ENCODE results near the gene GPX7.

GPX7 gene

GRCh38 chr1:52632732-52633290 is 30.6 kb downstream of the GPX7 start, which contains the start of gene SHISAL2A:
SHISAL2A (plus strand) TSS chr1:52633168; CDS start chr1:52633494, 326 bp downstream.
- Histone ChIP-seq H3K9me3 (ENCODE audit: insufficient read depth, low read depth, low read length) (no peaks in the 10 kb centered on the region), H3K27me3 (ENCODE audit: insufficient read depth, low read length) (peaks cover 59% of the 10 kb centered on the region), H3K4me3 (ENCODE audit: low read length) (peak within 1 kb of the TSS; percentile 49; the same call in 1 of the 2 replicates), H3K4me1 (ENCODE audit: insufficient read depth, low read length) (peaks cover 5% of the 10 kb centered on the region; the same call in 1 of the 2 replicates), H3K27ac (ENCODE audit: low read length) (no peak within 1 kb of the TSS), H3K36me3 (ENCODE audit: insufficient read depth, low read depth, low read length) (no peaks in the 10 kb centered on the region), H3K9ac (ENCODE audit: low read depth, low read length) (peak within 1 kb of the TSS; percentile 53; the same call in 1 of the 2 replicates)

DNA sequence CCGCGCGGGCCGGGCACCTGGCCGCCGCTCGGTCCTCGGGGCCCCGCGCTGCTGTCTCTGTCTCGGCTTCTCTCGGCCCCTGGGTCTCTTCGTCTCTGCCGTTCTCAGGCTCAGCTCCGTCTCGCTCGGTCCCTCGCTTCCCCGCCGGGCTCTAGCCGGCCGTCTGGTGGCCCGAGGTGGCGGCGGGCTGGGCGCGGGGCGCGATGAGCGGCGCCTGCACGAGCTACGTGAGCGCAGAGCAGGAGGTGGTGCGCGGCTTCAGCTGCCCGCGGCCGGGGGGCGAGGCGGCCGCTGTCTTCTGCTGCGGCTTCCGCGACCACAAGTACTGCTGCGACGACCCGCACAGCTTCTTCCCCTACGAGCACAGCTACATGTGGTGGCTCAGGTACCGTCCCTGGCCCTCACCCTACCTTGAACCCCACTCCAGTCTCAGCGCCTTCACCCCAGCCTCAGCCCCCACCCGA is 31.2 kb downstream of the GPX7 start:
- Histone ChIP-seq H3K27ac (ENCODE audit: low read length) (no peak overlapping the region), H3K4me3 (ENCODE audit: low read length) (peak overlapping the region; percentile 49; the same call in 1 of the 2 replicates), H3K9me3 (ENCODE audit: insufficient read depth, low read depth, low read length) (no peaks in the 10 kb centered on the region), H3K4me1 (ENCODE audit: insufficient read depth, low read length) (peaks cover 5% of the 10 kb centered on the region; the same call in 1 of the 2 replicates), H3K27me3 (ENCODE audit: insufficient read depth, low read length) (peaks cover 59% of the 10 kb centered on the region), H3K9ac (ENCODE audit: low read depth, low read length) (no peak overlapping the region), H3K36me3 (ENCODE audit: insufficient read depth, low read depth, low read length) (no peaks in the 10 kb centered on the region)

DNA sequence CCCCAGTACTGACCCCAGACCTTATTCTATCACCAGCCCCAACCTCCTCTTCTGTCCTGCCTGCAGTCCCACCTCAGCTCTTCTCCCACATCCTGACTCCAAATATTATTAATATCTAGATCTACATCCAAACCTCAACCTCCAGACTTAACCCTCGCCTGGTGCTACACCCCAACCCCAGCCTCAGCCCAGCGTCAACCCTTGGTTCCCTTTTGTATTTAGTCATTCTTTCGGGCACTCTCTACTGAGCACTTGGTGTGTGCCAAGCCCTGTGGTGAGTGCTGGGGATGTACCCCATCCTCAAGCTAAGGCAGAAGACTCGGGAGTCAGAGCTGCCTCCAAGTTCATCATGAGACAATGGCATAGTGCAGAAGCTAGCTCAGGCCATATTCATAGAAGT is 31.9 kb downstream of the GPX7 start:
- H3K9ac ChIP-seq (ENCODE audit: low read depth, low read length), result no peak overlapping the region
- no peaks in the 10 kb centered on the region for H3K36me3 ChIP-seq (ENCODE audit: insufficient read depth, low read depth, low read length)
- H3K4me1 ChIP-seq (ENCODE audit: insufficient read depth, low read length), result peaks cover 5% of the 10 kb centered on the region; the same call in 1 of the 2 replicates
- no peaks in the 10 kb centered on the region for H3K9me3 ChIP-seq (ENCODE audit: insufficient read depth, low read depth, low read length)
- H3K27me3 ChIP-seq (ENCODE audit: insufficient read depth, low read length), result peaks cover 59% of the 10 kb centered on the region
- no peak overlapping the region for H3K27ac ChIP-seq (ENCODE audit: low read length)
- no peak overlapping the region for H3K4me3 ChIP-seq (ENCODE audit: low read length)

DNA sequence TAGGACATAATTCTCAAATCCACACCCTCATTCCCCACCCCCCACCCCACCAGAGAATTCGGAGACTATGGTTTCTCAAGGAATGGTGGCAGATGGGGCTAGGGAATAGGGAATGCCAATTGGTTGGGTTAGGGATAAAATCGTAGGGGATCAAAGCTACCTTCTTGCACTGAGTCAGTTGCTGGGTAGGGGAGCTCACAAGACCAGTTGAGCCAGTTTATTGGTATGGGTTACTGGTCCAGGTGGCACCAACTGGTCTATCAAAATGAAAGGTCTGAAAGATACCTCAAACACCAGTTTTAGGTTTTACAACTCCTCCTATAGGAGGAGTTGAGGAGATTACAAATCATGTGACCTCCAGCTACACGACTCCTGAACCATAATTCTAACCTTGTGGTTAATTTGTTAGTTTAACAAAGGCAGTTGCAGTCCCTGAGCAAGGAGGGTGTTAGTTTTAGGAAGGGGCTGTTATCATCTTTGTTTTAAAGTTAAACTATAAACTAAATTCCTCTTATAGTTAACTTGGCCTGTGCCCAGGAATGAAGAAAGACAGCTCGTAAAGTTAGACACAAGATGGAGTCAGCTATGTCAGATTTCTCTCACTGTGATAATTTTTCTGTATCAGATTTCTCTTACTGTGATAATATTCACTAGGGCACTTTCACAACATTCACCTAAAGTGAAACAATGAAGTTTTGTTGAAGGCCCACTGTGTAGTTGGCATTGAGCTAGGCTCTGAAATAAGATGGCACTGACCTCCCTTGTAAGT is 33.3 kb downstream of the GPX7 start:
- no peak overlapping the region for H3K9ac ChIP-seq (ENCODE audit: low read depth, low read length)
- H3K27me3 ChIP-seq (ENCODE audit: insufficient read depth, low read length), result peaks cover 54% of the 10 kb centered on the region
- no peaks in the 10 kb centered on the region for H3K36me3 ChIP-seq (ENCODE audit: insufficient read depth, low read depth, low read length)
- H3K9me3 ChIP-seq (ENCODE audit: insufficient read depth, low read depth, low read length), result no peaks in the 10 kb centered on the region
- no peak overlapping the region for H3K27ac ChIP-seq (ENCODE audit: low read length)
- no peak overlapping the region for H3K4me3 ChIP-seq (ENCODE audit: low read length)
- peaks cover 5% of the 10 kb centered on the region; the same call in 1 of the 2 replicates for H3K4me1 ChIP-seq (ENCODE audit: insufficient read depth, low read length)

GRCh38 chr1:52636721-52637695 is 34.8 kb downstream of the GPX7 start:
- Histone ChIP-seq H3K9ac (ENCODE audit: low read depth, low read length) (no peak overlapping the region), H3K27ac (ENCODE audit: low read length) (no peak overlapping the region), H3K4me1 (ENCODE audit: insufficient read depth, low read length) (peaks cover 5% of the 10 kb centered on the region; the same call in 1 of the 2 replicates), H3K27me3 (ENCODE audit: insufficient read depth, low read length) (peaks cover 39% of the 10 kb centered on the region), H3K4me3 (ENCODE audit: low read length) (no peak overlapping the region), H3K36me3 (ENCODE audit: insufficient read depth, low read depth, low read length) (no peaks in the 10 kb centered on the region), H3K9me3 (ENCODE audit: insufficient read depth, low read depth, low read length) (no peaks in the 10 kb centered on the region)

- Histone ChIP-seq H3K4me1 (ENCODE audit: insufficient read depth, low read length) (peaks cover 3% of the 10 kb centered on the region; the same call in 1 of the 2 replicates), H3K9ac (ENCODE audit: low read depth, low read length) (no peak overlapping the region), H3K9me3 (ENCODE audit: insufficient read depth, low read depth, low read length) (no peaks in the 10 kb centered on the region), H3K27ac (ENCODE audit: low read length) (no peak overlapping the region), H3K27me3 (ENCODE audit: insufficient read depth, low read length) (peaks cover 30% of the 10 kb centered on the region), H3K4me3 (ENCODE audit: low read length) (no peak overlapping the region), H3K36me3 (ENCODE audit: insufficient read depth, low read depth, low read length) (no peaks in the 10 kb centered on the region)
Measured at GRCh38 chr1:52637946-52638345, 35.8 kb downstream of the GPX7 start.

DNA sequence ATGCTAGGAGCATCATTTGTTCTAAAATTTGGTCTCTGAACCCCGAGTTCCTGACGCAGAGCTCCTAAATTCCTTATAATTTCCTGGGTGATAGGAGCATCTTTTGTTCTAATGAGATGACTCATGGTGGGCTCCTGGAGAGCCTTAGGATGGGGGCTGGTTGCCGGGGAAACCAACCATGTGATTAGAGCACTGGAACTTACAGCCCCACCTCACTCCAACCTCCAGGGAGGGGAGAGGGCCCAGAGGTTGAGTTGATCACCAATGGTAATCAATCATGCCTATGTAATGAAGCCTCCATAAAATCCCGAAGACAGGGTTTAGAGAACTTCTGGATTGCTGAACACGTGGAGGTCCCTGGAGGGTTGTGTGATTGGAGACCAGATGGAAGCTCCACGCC is 38.5 kb downstream of the GPX7 start:
- H3K27me3 ChIP-seq (ENCODE audit: insufficient read depth, low read length), result peaks cover 2% of the 10 kb centered on the region
- no peak overlapping the region for H3K9ac ChIP-seq (ENCODE audit: low read depth, low read length)
- no peaks in the 10 kb centered on the region for H3K9me3 ChIP-seq (ENCODE audit: insufficient read depth, low read depth, low read length)
- no peak overlapping the region for H3K27ac ChIP-seq (ENCODE audit: low read length)
- H3K36me3 ChIP-seq (ENCODE audit: insufficient read depth, low read depth, low read length), result no peaks in the 10 kb centered on the region
- no peak overlapping the region for H3K4me3 ChIP-seq (ENCODE audit: low read length)
- H3K4me1 ChIP-seq (ENCODE audit: insufficient read depth, low read length), result no peaks in the 10 kb centered on the region

- Histone ChIP-seq H3K9ac (ENCODE audit: low read depth, low read length) (no peak overlapping the region), H3K27ac (ENCODE audit: low read length) (no peak overlapping the region)
Measured at GRCh38 chr1:52641307-52641706, 39.1 kb downstream of the GPX7 start.

GRCh38 chr1:52645261-52645660 is 43.1 kb downstream of the GPX7 start:
- Histone ChIP-seq H3K36me3 (ENCODE audit: insufficient read depth, low read depth, low read length) (no peaks in the 10 kb centered on the region), H3K27me3 (ENCODE audit: insufficient read depth, low read length) (no peaks in the 10 kb centered on the region), H3K9me3 (ENCODE audit: insufficient read depth, low read depth, low read length) (no peaks in the 10 kb centered on the region), H3K9ac (ENCODE audit: low read depth, low read length) (no peak overlapping the region), H3K27ac (ENCODE audit: low read length) (no peak overlapping the region), H3K4me3 (ENCODE audit: low read length) (no peak overlapping the region), H3K4me1 (ENCODE audit: insufficient read depth, low read length) (no peaks in the 10 kb centered on the region)

More at GRCh38 chr1:52641307-52641706, 39.1 kb downstream of the GPX7 start:
- H3K36me3 ChIP-seq (ENCODE audit: insufficient read depth, low read depth, low read length), result no peaks in the 10 kb centered on the region
- H3K4me1 ChIP-seq (ENCODE audit: insufficient read depth, low read length), result no peaks in the 10 kb centered on the region
- no peaks in the 10 kb centered on the region for H3K9me3 ChIP-seq (ENCODE audit: insufficient read depth, low read depth, low read length)
- H3K27me3 ChIP-seq (ENCODE audit: insufficient read depth, low read length), result no peaks in the 10 kb centered on the region
- no peak overlapping the region for H3K4me3 ChIP-seq (ENCODE audit: low read length)

GRCh38 chr1:52651904-52652303 is 49.7 kb downstream of the GPX7 start:
- no peak overlapping the region for H3K4me3 ChIP-seq (ENCODE audit: low read length)
- no peaks in the 10 kb centered on the region for H3K36me3 ChIP-seq (ENCODE audit: insufficient read depth, low read depth, low read length)
- H3K27ac ChIP-seq (ENCODE audit: low read length), result no peak overlapping the region
- H3K9ac ChIP-seq (ENCODE audit: low read depth, low read length), result no peak overlapping the region
- no peaks in the 10 kb centered on the region for H3K27me3 ChIP-seq (ENCODE audit: insufficient read depth, low read length)
- no peaks in the 10 kb centered on the region for H3K9me3 ChIP-seq (ENCODE audit: insufficient read depth, low read depth, low read length)
- H3K4me1 ChIP-seq (ENCODE audit: insufficient read depth, low read length), result no peaks in the 10 kb centered on the region

- no peak overlapping the region for H3K9ac ChIP-seq (ENCODE audit: low read depth, low read length)
- no peak overlapping the region for H3K27ac ChIP-seq (ENCODE audit: low read length)
- H3K27me3 ChIP-seq (ENCODE audit: insufficient read depth, low read length), result no peaks in the 10 kb centered on the region
- H3K9me3 ChIP-seq (ENCODE audit: insufficient read depth, low read depth, low read length), result no peaks in the 10 kb centered on the region
- no peaks in the 10 kb centered on the region for H3K4me1 ChIP-seq (ENCODE audit: insufficient read depth, low read length)
- H3K36me3 ChIP-seq (ENCODE audit: insufficient read depth, low read depth, low read length), result no peaks in the 10 kb centered on the region
- no peak overlapping the region for H3K4me3 ChIP-seq (ENCODE audit: low read length)
Measured at GRCh38 chr1:52653207-52653849, 51.2 kb downstream of the GPX7 start.
